ENCODE results near the gene NAMPT.
"Not testable (repeated sequence)": the region's sequence is repeated elsewhere in the genome, so short reads cannot be mapped to it uniquely, and the experiment has no call there.

NAMPT gene

GRCh38 chr7:106304568-106304967, 19.8 kb upstream of the NAMPT start:
- no peak for DNase-seq (ENCODE audit: low read depth in 2 of 2)

- not testable (repeated sequence) for DNase-seq (ENCODE audit: low read depth in 2 of 2)
Observed at GRCh38 chr7:106298631-106299030, 13.8 kb upstream of the NAMPT start.

- DNase-seq (ENCODE audit: low read depth in 2 of 2): not testable (repeated sequence)
Observed at GRCh38 chr7:106298155-106298554, 13.4 kb upstream of the NAMPT start.

GRCh38 chr7:106294334-106294733, 9.6 kb upstream of the NAMPT start:
- DNase-seq (ENCODE audit: low read depth in 2 of 2): no peak

GRCh38 chr7:106291247-106291646, 6.5 kb upstream of the NAMPT start:
- DNase-seq (ENCODE audit: low read depth in 2 of 2): no peak

GRCh38 chr7:106290319-106290718, 5.5 kb upstream of the NAMPT start:
- DNase-seq (ENCODE audit: low read depth in 2 of 2): no peak

- DNase-seq (ENCODE audit: low read depth in 2 of 2): no peak
Observed at GRCh38 chr7:106289848-106290247, 5.1 kb upstream of the NAMPT start.

GRCh38 chr7:106288263-106288662, 3.5 kb upstream of the NAMPT start:
- no peak for DNase-seq (ENCODE audit: low read depth in 2 of 2)

GRCh38 chr7:106287786-106288185, 3.0 kb upstream of the NAMPT start:
- DNase-seq (ENCODE audit: low read depth in 2 of 2): no peak

GRCh38 chr7:106285855-106286492, 1.2 kb upstream of the NAMPT start:
- DNase-seq (ENCODE audit: low read depth in 2 of 2): peak in 1 of 2 donors; percentile 43

GRCh38 chr7:106285051-106285854, 470 bp upstream of the NAMPT start:
- DNase-seq (ENCODE audit: low read depth in 2 of 2): peak; percentile 99 to 100

- peak; percentile 31 to 34 for DNase-seq (ENCODE audit: low read depth in 2 of 2)
Observed at GRCh38 chr7:106283831-106284713, 711 bp downstream of the NAMPT start.

- DNase-seq (ENCODE audit: low read depth in 2 of 2): no peak
Observed at GRCh38 chr7:106283501-106283830, 1.3 kb downstream of the NAMPT start.

GRCh38 chr7:106282852-106283251, 1.9 kb downstream of the NAMPT start:
- DNase-seq (ENCODE audit: low read depth in 2 of 2): no peak

- DNase-seq (ENCODE audit: low read depth in 2 of 2): no peak
Observed at GRCh38 chr7:106282390-106282789, 2.4 kb downstream of the NAMPT start.

- no peak for DNase-seq (ENCODE audit: low read depth in 2 of 2)
Observed at GRCh38 chr7:106281585-106282318, 3.0 kb downstream of the NAMPT start.

GRCh38 chr7:106281127-106281526, 3.7 kb downstream of the NAMPT start:
- no peak for DNase-seq (ENCODE audit: low read depth in 2 of 2)

GRCh38 chr7:106279425-106280197, 5.2 kb downstream of the NAMPT start:
- DNase-seq (ENCODE audit: low read depth in 2 of 2): peak in 1 of 2 donors; percentile 35

- DNase-seq (ENCODE audit: low read depth in 2 of 2): no peak
Observed at GRCh38 chr7:106278695-106279094, 6.1 kb downstream of the NAMPT start.

GRCh38 chr7:106277976-106278375, 6.8 kb downstream of the NAMPT start:
- DNase-seq (ENCODE audit: low read depth in 2 of 2): no peak

GRCh38 chr7:106276513-106276912, 8.3 kb downstream of the NAMPT start:
- DNase-seq (ENCODE audit: low read depth in 2 of 2): no peak
